Measurements from ENCODE around the gene FUT1. TPM values are rescaled to one million over a fixed set of nuclear protein-coding genes. Genes with fewer than 3 reads are reported as not detected.

Gene FUT1
- total and polyA plus RNA-seq, 11 donors = 1.8 to 6.2 (median 2.7) TPM

GRCh38 chr19:48755084-48755641 lies 2.7 kb upstream of the FUT1 start, which contains the start of gene FGF21:
Gene FGF21, plus strand, starts transcription at chr19:48755524. Its CDS starts 713 bp downstream, at chr19:48756237.
- H3K4me3 ChIP-seq = no peak within 1 kb of the TSS
- ATAC-seq (no peak), DNase-seq (peak in 2 of 5 donors; percentile 29 to 39)
- peaks cover 0 to 28% (median 6%) of the 10 kb centered on the region in 9 donors for H3K27me3 ChIP-seq
- peaks cover 0 to 27% (median 18%) of the 10 kb centered on the region in 12 donors for H3K4me1 ChIP-seq
- peak within 1 kb of the TSS in 1 of 12 donors; percentile 83 for H3K27ac ChIP-seq
- H3K36me3 ChIP-seq = peaks cover 0 to 4% (median 0%) of the 10 kb centered on the region in 9 donors
- intact Hi-C loops (cut with DNase I) = no loop called here
- H3K9me3 ChIP-seq = no peaks in the 10 kb centered on the region
- 77 to 95% (median 85%) methylated on average over 3 to 4 of the region's 4 CpGs for WGBS, 4 donors
- TF ChIP-seq POLR2A (IDR thresholded peaks at IDR 0.05) (no peak), CTCF (IDR thresholded peaks at IDR 0.05) (no peak)

GRCh38 chr19:48751845-48752495 lies 471 bp downstream of the FUT1 start:
- WGBS, 4 donors = 21 to 29% (median 25%) methylated on average over 20 of the region's 20 CpGs
- peaks cover 0 to 28% (median 6%) of the 10 kb centered on the region in 9 donors for H3K27me3 ChIP-seq
- intact Hi-C loops (cut with DNase I) = no loop called here
- peaks cover 0 to 29% (median 21%) of the 10 kb centered on the region in 12 donors for H3K4me1 ChIP-seq
- H3K27ac ChIP-seq = peak overlapping the region; percentile 35 to 93 (median 84)
- DNase-seq = no peak
- peak in 1 of 4 donors; percentile 33 for ATAC-seq
- H3K4me3 ChIP-seq = peak overlapping the region; percentile 22 to 70 (median 60)
- no peaks in the 10 kb centered on the region for H3K9me3 ChIP-seq
- peaks cover 0 to 5% (median 0%) of the 10 kb centered on the region in 9 donors for H3K36me3 ChIP-seq
- TF ChIP-seq POLR2A (IDR thresholded peaks at IDR 0.05) = no peak
- TF ChIP-seq CTCF (IDR thresholded peaks at IDR 0.05) = no peak

GRCh38 chr19:48750771-48751504 lies 1.5 kb downstream of the FUT1 start:
- 73 to 86% (median 81%) methylated on average over 29 of the region's 29 CpGs for WGBS, 4 donors
- H3K4me1 ChIP-seq = peaks cover 0 to 36% (median 23%) of the 10 kb centered on the region in 12 donors
- no peak for DNase-seq
- no peak for TF ChIP-seq CTCF (IDR thresholded peaks at IDR 0.05)
- no peak for TF ChIP-seq POLR2A (IDR thresholded peaks at IDR 0.05)
- peaks cover 0 to 5% (median 0%) of the 10 kb centered on the region in 9 donors for H3K36me3 ChIP-seq
- intact Hi-C loops (cut with DNase I) = no loop called here
- H3K27ac ChIP-seq = peak overlapping the region in 9 of 12 donors; percentile 52 to 93 (median 85)
- no peaks in the 10 kb centered on the region for H3K9me3 ChIP-seq
- ATAC-seq = no peak
- H3K27me3 ChIP-seq = peaks cover 0 to 28% (median 6%) of the 10 kb centered on the region in 9 donors
- H3K4me3 ChIP-seq = peak overlapping the region in 10 of 12 donors; percentile 33 to 70 (median 61)

GRCh38 chr19:48750351-48750750 lies 2.1 kb downstream of the FUT1 start:
- TF ChIP-seq POLR2A (IDR thresholded peaks at IDR 0.05) (no peak), CTCF (IDR thresholded peaks at IDR 0.05) (no peak)
- H3K27ac ChIP-seq = no peak overlapping the region
- DNase-seq = no peak
- peaks cover 0 to 33% (median 6%) of the 10 kb centered on the region in 9 donors for H3K27me3 ChIP-seq
- WGBS, 4 donors = 91 to 98% (median 96%) methylated on average over 26 to 31 of the region's 31 CpGs
- ATAC-seq = no peak
- H3K36me3 ChIP-seq = peaks cover 0 to 5% (median 0%) of the 10 kb centered on the region in 9 donors
- peak overlapping the region in 4 of 12 donors; percentile 60 to 70 (median 62) for H3K4me3 ChIP-seq
- intact Hi-C loops (cut with DNase I) = no loop called here
- no peaks in the 10 kb centered on the region for H3K9me3 ChIP-seq
- H3K4me1 ChIP-seq = peaks cover 0 to 36% (median 23%) of the 10 kb centered on the region in 12 donors

Data from heart left ventricle (tissue), 16 donors.